WERI-Rb-1 (cell line): ENCODE measurements around the gene C11orf97.

Experiments used
- DNase-seq: peaks from one replicate; pipeline ENCODE4 v3.0.0-alpha.2; 2020
- H3K27ac ChIP-seq: fragments of 250-450 bp; sonication (Bioruptor Pico); 2 replicates; pipeline ENCODE4 v1.5.1; 2020; ENCODE audit warnings: mild to moderate bottlenecking, moderate library complexity
- H3K27me3 ChIP-seq: fragments of 250-450 bp; sonication (Bioruptor Pico); 2 replicates; pipeline ENCODE4 v1.5.1; 2021; ENCODE audit warnings: mild to moderate bottlenecking, low read depth, moderate library complexity; ENCODE audit not compliant: insufficient read depth, severe bottlenecking
- H3K36me3 ChIP-seq: fragments of 250-450 bp; sonication (Bioruptor Pico); 2 replicates; pipeline ENCODE4 v1.5.1; 2020; ENCODE audit warnings: mild to moderate bottlenecking, moderate library complexity
- H3K4me3 ChIP-seq: 2 replicates; pipeline ENCODE4 v1.5.1; 2011; ENCODE audit warnings: low read depth, mild to moderate bottlenecking, control low read depth, low read length
- H3K9me3 ChIP-seq: fragments of 250-450 bp; sonication (Bioruptor Pico); 2 replicates; pipeline ENCODE4 v1.5.1; 2021; ENCODE audit warnings: mild to moderate bottlenecking, moderate library complexity; ENCODE audit not compliant: severe bottlenecking
- CTCF ChIP-seq: IDR thresholded peaks from 2 replicates; pipeline ENCODE4 v1.5.1; 2011; ENCODE audit warnings: low read depth, mild to moderate bottlenecking, control low read depth, inconsistent platforms, low read length

C11orf97 gene

GRCh38 chr11:94526645-94527438 lies 14.6 kb downstream of the C11orf97 start:
- Histone ChIP-seq H3K27ac (no peak overlapping the region), H3K27me3 (no peaks in the 10 kb centered on the region), H3K36me3 (no peaks in the 10 kb centered on the region), H3K9me3 (no peaks in the 10 kb centered on the region), H3K4me3 (no peak overlapping the region)
- no peak for DNase-seq
- no peak for TF ChIP-seq CTCF

DNA sequence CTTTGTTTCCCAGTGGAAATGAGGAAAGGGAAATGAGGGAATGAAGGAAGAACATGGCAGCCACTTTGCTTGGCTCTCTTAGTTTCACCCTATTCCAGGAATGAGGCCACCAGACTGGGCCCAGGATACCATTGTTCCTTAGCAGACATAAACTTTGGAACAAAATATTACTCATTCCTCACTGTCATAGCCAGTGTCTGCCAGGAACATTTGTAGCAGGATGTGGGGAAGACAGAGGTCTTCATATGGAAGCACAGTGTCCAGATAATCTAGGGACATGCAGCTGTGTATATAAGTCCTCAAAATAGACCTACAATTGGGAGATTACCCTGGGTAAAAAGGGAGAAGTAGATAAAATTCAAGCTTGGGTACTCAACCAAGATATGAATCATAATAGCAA lies 16.3 kb downstream of the C11orf97 start:
- Histone ChIP-seq H3K27ac (no peak overlapping the region), H3K27me3 (no peaks in the 10 kb centered on the region), H3K36me3 (no peaks in the 10 kb centered on the region), H3K4me3 (no peak overlapping the region), H3K9me3 (no peaks in the 10 kb centered on the region)
- no peak for DNase-seq
- no peak for TF ChIP-seq CTCF

GRCh38 chr11:94532211-94532610 lies 19.9 kb downstream of the C11orf97 start:
- Histone ChIP-seq H3K27me3 (no peaks in the 10 kb centered on the region), H3K36me3 (no peaks in the 10 kb centered on the region), H3K27ac (no peak overlapping the region), H3K9me3 (no peaks in the 10 kb centered on the region), H3K4me3 (no peak overlapping the region)
- DNase-seq: no peak
- no peak for TF ChIP-seq CTCF

DNA sequence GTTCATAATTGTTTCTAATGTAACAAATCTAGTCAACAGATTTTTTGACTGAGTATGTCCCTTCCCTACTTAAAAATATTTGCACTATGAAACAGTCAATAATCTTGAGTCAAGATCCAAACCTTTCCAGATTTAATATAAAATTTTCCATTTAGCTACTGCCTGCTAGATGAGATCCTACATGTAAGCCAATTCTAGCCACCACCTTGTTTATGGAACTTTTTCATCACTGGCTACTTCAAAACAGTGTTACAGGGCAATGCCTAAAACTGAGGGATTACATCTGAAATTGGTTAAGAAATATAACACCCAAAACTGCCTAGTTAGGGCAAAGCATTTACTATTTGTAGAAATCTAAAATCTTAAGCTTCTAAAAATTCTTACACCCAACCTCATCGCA lies 20.9 kb downstream of the C11orf97 start:
- Histone ChIP-seq H3K4me3 (no peak overlapping the region), H3K9me3 (no peaks in the 10 kb centered on the region), H3K27me3 (no peaks in the 10 kb centered on the region), H3K27ac (no peak overlapping the region), H3K36me3 (no peaks in the 10 kb centered on the region)
- DNase-seq: no peak
- no peak for TF ChIP-seq CTCF

GRCh38 chr11:94533696-94534630 lies 21.7 kb downstream of the C11orf97 start:
- H3K9me3 ChIP-seq: no peaks in the 10 kb centered on the region
- H3K27ac ChIP-seq: no peak overlapping the region
- no peak for TF ChIP-seq CTCF
- H3K36me3 ChIP-seq: no peaks in the 10 kb centered on the region
- no peaks in the 10 kb centered on the region for H3K27me3 ChIP-seq
- no peak for DNase-seq
- H3K4me3 ChIP-seq: no peak overlapping the region
